Muscle of back (tissue), 11 donors: ENCODE measurements around the gene CPSF3. TPM values are rescaled to one million over a fixed set of nuclear protein-coding genes. Genes with fewer than 3 reads are reported as not detected.

Experiments
- DNase-seq, 3 donors: peaks; one replicate each; pipeline versions ENCODE4 v3.0.0 to v3.0.0-alpha.2; 2013
- polyA plus RNA-seq, 10 donors: library from polyadenylated mRNA; unstranded; fragments of 120-200 nt; gene quantifications; one replicate each; pipeline ENCODE4 v1.2.1, GENCODE V29; 2013; ENCODE audit not compliant: insufficient read length in 10 of 10

CPSF3 gene
- polyA plus RNA-seq, 10 donors, result 28.7 to 39.8 (median 36.7) TPM

- no peak for DNase-seq
Observed at GRCh38 chr2:9416267-9416961, 7.0 kb upstream of the CPSF3 start.

- no peak for DNase-seq
Observed at GRCh38 chr2:9416962-9417316, 6.5 kb upstream of the CPSF3 start.

GRCh38 chr2:9417725-9418124, 5.7 kb upstream of the CPSF3 start:
- no peak for DNase-seq

GRCh38 chr2:9418746-9419145, 4.7 kb upstream of the CPSF3 start:
- no peak for DNase-seq

GRCh38 chr2:9419541-9419940, 3.9 kb upstream of the CPSF3 start:
- DNase-seq, result no peak

GRCh38 chr2:9420495-9420894, 3.0 kb upstream of the CPSF3 start:
- DNase-seq, result no peak

- peak in 2 of 3 donors; percentile 29 to 70 for DNase-seq
Observed at GRCh38 chr2:9422321-9423099, 944 bp upstream of the CPSF3 start.

DNA sequence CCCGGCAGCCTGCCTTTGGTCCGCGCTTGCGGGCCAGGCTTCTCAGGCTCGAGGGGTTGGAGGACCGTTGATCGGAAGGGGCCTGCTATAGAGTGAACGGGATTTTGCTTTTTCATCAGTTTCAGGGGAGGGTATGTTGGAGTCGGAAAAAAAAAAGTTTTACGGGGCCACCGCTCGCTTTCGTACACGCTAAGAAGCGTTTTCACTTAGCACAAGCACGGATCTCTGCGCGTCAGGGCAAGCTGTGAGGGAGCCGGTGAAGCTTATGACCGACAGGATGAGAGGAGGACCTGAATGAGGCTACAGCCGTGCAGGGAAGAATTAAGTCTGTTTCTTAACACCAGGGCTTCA, 443 bp downstream of the CPSF3 start:
- no peak for DNase-seq

DNA sequence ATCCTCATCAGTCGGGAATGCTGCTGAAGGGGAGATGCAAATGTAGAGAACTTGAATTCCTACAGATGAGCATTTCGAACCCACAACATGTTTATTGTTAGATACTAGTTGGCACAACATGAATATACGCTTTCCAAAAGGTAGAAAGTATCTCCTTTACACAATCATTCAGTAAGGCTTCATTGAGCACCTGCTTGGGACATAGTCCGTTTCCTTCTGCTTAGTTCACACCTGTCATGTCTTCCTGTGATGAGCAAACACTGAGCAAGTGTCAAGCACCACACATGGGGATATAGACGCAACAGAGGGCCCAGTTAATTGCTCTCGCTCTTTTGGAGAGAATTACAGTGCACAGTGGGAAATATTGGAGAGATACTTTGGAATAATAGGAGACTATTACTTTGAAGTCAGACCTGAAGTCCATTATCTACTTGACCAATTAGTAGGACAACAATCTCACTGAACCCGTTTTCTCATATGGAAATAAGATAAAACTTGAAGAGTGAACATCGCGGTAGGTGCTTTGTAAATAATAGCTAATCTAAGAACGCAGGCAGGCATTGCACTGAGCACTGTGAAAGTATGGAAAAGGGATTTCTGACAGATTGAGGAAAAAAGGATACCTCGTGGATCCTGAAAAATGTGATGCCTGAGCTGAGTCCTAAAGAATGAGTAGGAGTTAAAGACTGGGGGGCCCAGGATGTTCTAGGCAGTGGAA, 1.2 kb downstream of the CPSF3 start:
- no peak for DNase-seq

- no peak for DNase-seq
Observed at GRCh38 chr2:9428965-9429577, 5.6 kb downstream of the CPSF3 start.

GRCh38 chr2:9430316-9431293, 7.2 kb downstream of the CPSF3 start:
- DNase-seq, result no peak

DNA sequence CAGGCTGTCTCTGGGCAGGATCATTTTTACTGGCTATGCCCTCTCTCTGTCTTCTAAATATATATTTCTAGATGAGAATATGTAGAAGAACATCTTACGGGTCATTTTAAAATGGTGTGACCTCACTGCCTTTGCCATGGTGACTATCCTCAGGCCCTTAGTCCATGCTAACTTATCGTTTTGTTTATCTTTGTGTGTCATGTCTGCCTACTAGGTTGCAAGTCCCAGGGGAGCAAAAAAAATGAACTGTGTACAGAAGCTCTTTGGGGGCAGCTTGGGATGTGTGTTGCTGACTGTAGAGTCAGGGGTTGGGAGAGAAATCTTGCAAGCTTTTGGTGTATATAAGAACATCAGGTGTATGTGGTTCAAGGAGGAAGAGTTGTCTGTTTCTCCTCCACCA, 11.0 kb downstream of the CPSF3 start:
- no peak for DNase-seq

GRCh38 chr2:9439536-9439935, 16.1 kb downstream of the CPSF3 start:
- no peak for DNase-seq

GRCh38 chr2:9440058-9440727, 16.7 kb downstream of the CPSF3 start:
- DNase-seq, result peak in 2 of 3 donors; percentile 19 to 38

- DNase-seq, result no peak
Observed at GRCh38 chr2:9441556-9441955, 18.1 kb downstream of the CPSF3 start.

DNA sequence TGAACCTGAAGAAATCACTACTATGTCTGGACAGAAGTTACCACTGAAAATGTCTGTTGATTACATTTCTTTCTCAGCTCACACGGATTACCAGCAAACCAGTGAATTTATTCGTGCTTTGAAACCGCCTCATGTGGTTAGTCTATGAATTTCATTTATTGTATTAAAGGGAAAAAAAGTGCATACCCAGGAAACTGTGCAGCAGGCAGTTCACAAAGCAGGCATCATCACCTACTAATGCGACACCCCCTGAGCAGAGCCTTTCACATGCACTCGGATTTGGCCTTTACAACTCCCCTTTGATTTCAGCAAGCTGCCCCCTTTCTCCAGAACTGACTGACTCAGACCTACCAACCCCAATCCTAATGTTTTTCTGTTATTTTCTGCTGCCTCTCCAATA, 20.1 kb downstream of the CPSF3 start:
- DNase-seq, result no peak

DNA sequence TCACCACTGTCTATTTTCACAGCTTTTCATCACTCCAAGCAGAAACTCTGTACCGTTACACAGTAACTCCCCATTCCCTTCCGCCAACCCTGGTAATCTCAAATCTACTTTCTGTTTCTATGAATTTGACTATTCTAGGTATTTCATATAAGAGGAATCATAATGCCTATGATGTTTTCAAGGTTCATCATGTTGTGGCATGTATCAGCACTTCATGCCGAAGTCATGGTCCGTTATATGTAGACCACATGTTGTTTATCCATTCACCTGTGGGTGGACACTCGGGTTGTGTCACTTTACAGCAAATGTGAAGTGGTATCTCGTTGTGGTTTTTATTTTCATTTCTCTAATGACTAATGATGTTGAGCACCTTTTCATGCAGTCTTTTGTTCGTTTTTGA, 21.6 kb downstream of the CPSF3 start:
- DNase-seq, result no peak

DNA sequence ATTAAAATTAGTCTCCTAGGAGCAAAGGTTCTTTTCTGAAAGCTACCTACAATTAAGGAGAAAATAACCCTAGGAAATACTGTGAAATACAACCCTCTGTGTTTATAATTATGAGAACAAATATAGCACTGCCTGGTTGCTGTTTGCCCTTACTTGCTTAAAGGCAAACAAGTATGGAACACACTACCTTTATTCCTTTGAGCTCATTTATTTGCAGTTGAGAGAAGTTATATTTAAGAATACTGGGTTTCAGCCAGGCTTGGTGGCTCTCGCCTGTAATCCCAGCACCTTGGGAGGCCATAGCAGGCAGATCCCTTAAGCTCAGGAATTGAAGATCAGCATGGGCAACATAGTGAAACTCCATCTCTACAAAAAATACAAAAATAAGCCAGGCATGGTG, 27.8 kb downstream of the CPSF3 start:
- no peak for DNase-seq

DNA sequence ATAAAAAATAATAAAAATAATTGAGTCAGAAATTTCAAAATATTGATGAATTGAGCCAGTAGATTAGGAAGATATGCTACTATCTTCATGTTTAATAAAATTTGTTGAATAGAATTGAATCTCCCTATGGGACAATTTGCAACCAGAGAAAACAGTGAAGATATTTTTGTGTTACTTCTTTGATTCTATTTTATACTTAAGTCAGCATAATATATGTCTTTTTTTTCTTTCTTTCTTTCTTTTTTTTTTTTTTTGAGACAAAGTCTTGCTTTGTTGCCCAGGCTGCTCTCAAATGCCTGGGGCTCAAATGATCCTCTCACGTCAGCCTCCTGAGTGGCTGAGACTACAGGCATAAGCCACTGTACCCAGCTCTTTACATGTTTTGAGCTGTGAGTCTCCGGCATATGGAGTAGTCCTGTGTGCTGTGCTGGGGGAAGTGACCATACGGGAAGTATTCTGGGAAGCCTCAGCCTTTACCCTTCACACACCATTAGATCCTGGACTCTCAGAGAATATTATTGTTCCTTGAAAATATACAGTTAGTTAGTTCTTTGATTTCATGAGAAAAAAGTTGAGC, 37.1 kb downstream of the CPSF3 start:
- DNase-seq, result no peak

- no peak for DNase-seq
Observed at GRCh38 chr2:9461079-9461478, 37.6 kb downstream of the CPSF3 start.
